Measurements from ENCODE around the gene HORMAD2.

DNA sequence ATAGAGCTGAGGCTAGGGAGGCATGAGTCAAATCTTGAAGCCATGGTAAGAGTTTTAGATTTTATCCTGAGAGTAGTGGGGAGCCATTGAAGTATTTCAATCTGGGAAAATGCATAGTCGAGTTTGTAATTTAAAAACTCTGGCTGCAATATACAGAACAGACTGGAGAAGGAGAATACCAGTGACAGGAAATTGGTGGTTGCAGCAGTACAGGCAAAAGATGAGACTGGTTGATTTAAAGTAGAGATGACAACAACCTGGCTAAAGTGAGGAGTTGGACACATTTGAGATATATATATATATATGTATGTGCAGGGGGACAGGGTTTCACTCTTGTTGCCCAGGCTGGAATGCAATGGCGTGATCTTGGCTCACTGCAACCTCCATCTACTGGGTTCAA lies 6.2 kb downstream of the HORMAD2 start:
- TF ChIP-seq, protein P1, sequence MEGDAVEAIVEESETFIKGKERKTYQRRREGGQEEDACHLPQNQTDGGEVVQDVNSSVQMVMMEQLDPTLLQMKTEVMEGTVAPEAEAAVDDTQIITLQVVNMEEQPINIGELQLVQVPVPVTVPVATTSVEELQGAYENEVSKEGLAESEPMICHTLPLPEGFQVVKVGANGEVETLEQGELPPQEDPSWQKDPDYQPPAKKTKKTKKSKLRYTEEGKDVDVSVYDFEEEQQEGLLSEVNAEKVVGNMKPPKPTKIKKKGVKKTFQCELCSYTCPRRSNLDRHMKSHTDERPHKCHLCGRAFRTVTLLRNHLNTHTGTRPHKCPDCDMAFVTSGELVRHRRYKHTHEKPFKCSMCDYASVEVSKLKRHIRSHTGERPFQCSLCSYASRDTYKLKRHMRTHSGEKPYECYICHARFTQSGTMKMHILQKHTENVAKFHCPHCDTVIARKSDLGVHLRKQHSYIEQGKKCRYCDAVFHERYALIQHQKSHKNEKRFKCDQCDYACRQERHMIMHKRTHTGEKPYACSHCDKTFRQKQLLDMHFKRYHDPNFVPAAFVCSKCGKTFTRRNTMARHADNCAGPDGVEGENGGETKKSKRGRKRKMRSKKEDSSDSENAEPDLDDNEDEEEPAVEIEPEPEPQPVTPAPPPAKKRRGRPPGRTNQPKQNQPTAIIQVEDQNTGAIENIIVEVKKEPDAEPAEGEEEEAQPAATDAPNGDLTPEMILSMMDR (IDR thresholded peaks at IDR 0.05): no peak
- no peak for TF ChIP-seq POLR2A (IDR thresholded peaks at IDR 0.05)

Measured in thyroid gland (tissue), 4 donors.